ENCODE results near the gene RTL10.
A peak's percentile ranks its signal among the peaks of the same experiment; 100 is the strongest.

RTL10 gene

DNA sequence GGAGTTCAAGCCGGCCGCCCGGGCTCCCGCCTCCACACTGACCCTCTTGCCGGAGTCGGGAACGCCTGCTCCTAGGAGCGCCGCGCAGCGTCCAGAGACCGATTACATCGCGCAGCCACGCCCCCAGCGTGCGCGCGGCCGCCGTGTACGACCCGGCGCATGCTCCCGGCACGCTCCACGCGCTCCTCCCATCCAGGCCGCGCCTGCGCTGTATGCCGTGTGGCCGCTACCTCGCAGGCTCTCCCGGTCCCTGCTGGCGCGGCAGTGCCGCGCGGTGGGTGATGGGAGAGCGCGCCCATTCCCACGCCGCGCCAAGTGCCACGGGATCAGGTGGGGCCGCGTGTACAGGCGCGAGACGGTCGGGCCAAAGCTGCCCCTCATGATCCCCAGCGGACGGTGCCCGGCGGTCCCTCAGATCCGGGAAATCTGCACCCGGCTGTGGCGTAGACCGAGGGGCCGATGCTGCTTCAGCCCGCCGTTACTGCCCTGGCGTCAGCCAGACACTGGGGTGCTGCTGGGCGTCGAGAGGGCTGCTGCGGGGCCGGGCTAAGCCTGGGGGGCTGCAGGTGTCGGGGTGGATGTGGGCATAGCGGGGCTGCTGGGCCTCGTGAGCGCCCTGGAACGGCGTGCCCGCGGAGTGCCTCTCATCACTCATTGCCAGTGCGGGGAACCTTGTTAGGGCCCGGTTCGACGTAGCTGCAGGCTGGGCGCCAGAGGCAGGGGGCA lies at the start of gene RTL10, which contains the start of gene GNB1L:
TSS of gene RTL10 (minus strand) at position 97 of the 726 bp plus-strand sequence. CDS start 2,613 bp downstream, outside the sequence.
TSS of gene GNB1L (minus strand) at position 97 of the 726 bp plus-strand sequence. CDS start 33,519 bp downstream, outside the sequence.
- Histone ChIP-seq H3K4me3 (ENCODE audit: low read length in 2 of 2) (peak within 1 kb of the TSS; percentile 86 to 87), H3K9ac (ENCODE audit: low read depth in 1 of 2, low read length in 2 of 2) (peak within 1 kb of the TSS; percentile 84 to 88), H3K27ac (ENCODE audit: low read depth in 2 of 2, low read length in 2 of 2) (peak within 1 kb of the TSS; percentile 86 to 91), H3K9me3 (ENCODE audit: control insufficient read depth in 2 of 2, low read length in 2 of 2) (no peaks in the 10 kb centered on the region), H3K4me1 (ENCODE audit: control insufficient read depth in 2 of 2, insufficient read depth in 2 of 2, low read length in 2 of 2) (peaks cover 20 to 25% of the 10 kb centered on the region in 2 donors), H3K36me3 (ENCODE audit: control insufficient read depth in 2 of 2, insufficient read depth in 2 of 2, low read length in 2 of 2) (peaks cover 13 to 23% of the 10 kb centered on the region in 2 donors), H3K27me3 (ENCODE audit: control insufficient read depth in 2 of 2, insufficient read depth in 2 of 2, low read length in 2 of 2) (no peaks in the 10 kb centered on the region)

DNA sequence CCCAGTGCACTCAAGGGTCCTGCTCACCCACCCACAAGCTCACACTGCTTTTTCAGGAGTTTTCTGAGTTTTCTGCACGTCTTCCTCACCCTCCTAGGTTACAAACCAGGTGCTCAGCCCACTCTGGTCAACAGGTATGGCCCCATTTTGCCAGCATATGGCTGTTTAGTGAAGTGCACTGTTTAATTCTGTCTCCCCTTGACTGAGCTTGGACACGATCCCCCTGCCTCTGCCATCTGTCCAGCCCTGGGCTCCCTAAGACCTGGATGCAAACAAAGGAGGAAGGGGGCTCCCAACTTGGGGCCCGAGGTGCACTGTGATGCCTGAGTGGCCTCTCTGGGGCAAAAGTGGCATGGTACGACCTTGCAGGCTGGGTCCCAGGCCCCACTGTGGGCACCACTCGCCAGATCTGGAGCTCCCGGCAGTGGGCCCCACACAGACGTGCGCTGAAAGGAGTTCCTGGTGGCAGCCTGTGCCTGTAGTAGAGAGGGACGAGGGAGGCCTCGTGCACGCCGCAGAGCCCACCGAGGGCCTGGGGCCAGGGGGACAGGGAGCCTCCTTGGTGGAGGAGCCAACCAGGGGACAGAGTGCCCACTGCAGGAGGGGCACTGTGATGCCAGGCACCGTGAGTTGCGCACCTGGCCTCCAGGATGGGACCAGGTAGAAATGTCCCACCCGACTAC lies 49.6 kb upstream of the RTL10 start:
- Histone ChIP-seq H3K9me3 (ENCODE audit: control insufficient read depth in 2 of 2, low read length in 2 of 2) (no peaks in the 10 kb centered on the region), H3K36me3 (ENCODE audit: control insufficient read depth in 2 of 2, insufficient read depth in 2 of 2, low read length in 2 of 2) (no peaks in the 10 kb centered on the region), H3K4me3 (ENCODE audit: low read length in 2 of 2) (no peak overlapping the region), H3K9ac (ENCODE audit: low read depth in 1 of 2, low read length in 2 of 2) (no peak overlapping the region), H3K27ac (ENCODE audit: low read depth in 2 of 2, low read length in 2 of 2) (no peak overlapping the region), H3K4me1 (ENCODE audit: control insufficient read depth in 2 of 2, insufficient read depth in 2 of 2, low read length in 2 of 2) (peaks cover 9 to 12% of the 10 kb centered on the region in 2 donors), H3K27me3 (ENCODE audit: control insufficient read depth in 2 of 2, insufficient read depth in 2 of 2, low read length in 2 of 2) (no peaks in the 10 kb centered on the region)

- H3K36me3 ChIP-seq (ENCODE audit: control insufficient read depth in 2 of 2, insufficient read depth in 2 of 2, low read length in 2 of 2), result no peaks in the 10 kb centered on the region
- H3K9ac ChIP-seq (ENCODE audit: low read depth in 1 of 2, low read length in 2 of 2), result no peak overlapping the region
- H3K27me3 ChIP-seq (ENCODE audit: control insufficient read depth in 2 of 2, insufficient read depth in 2 of 2, low read length in 2 of 2), result no peaks in the 10 kb centered on the region
- no peak overlapping the region for H3K27ac ChIP-seq (ENCODE audit: low read depth in 2 of 2, low read length in 2 of 2)
- H3K9me3 ChIP-seq (ENCODE audit: control insufficient read depth in 2 of 2, low read length in 2 of 2), result no peaks in the 10 kb centered on the region
- H3K4me3 ChIP-seq (ENCODE audit: low read length in 2 of 2), result no peak overlapping the region
- H3K4me1 ChIP-seq (ENCODE audit: control insufficient read depth in 2 of 2, insufficient read depth in 2 of 2, low read length in 2 of 2), result peaks cover 9 to 12% of the 10 kb centered on the region in 2 donors
These were observed 48.8 kb upstream of the RTL10 start for GRCh38 chr22:19903513-19903912.

GRCh38 chr22:19903031-19903430 lies 48.4 kb upstream of the RTL10 start:
- Histone ChIP-seq H3K4me1 (ENCODE audit: control insufficient read depth in 2 of 2, insufficient read depth in 2 of 2, low read length in 2 of 2) (peaks cover 9 to 12% of the 10 kb centered on the region in 2 donors), H3K27me3 (ENCODE audit: control insufficient read depth in 2 of 2, insufficient read depth in 2 of 2, low read length in 2 of 2) (no peaks in the 10 kb centered on the region), H3K36me3 (ENCODE audit: control insufficient read depth in 2 of 2, insufficient read depth in 2 of 2, low read length in 2 of 2) (no peaks in the 10 kb centered on the region), H3K9ac (ENCODE audit: low read depth in 1 of 2, low read length in 2 of 2) (no peak overlapping the region), H3K27ac (ENCODE audit: low read depth in 2 of 2, low read length in 2 of 2) (no peak overlapping the region), H3K9me3 (ENCODE audit: control insufficient read depth in 2 of 2, low read length in 2 of 2) (no peaks in the 10 kb centered on the region), H3K4me3 (ENCODE audit: low read length in 2 of 2) (no peak overlapping the region)

DNA sequence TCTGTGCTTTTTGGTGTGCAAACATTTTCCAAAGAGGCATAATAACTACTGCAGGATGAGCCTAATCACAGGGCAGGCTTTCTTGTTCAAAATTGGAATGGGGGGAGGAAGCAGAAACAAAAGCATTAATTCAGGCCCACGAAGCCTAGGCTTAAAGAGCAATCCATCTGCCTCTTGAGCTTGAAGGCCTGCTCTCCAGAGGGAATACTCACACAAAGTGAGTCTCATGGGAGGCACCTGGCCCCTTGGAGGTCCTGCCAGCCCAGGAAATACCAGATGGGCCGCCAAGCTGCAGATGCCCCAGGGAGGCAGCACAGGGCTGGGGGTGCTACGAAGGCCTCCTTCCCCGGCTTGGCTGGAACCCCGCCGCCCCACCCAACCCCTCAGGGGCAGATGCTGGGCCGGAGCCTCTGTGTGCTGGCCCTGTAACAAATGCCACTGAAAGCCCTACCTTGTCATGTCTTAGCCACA lies 47.6 kb upstream of the RTL10 start:
- H3K9ac ChIP-seq (ENCODE audit: low read depth in 1 of 2, low read length in 2 of 2), result no peak overlapping the region
- no peak overlapping the region for H3K27ac ChIP-seq (ENCODE audit: low read depth in 2 of 2, low read length in 2 of 2)
- H3K9me3 ChIP-seq (ENCODE audit: control insufficient read depth in 2 of 2, low read length in 2 of 2), result no peaks in the 10 kb centered on the region
- H3K4me1 ChIP-seq (ENCODE audit: control insufficient read depth in 2 of 2, insufficient read depth in 2 of 2, low read length in 2 of 2), result peaks cover 9 to 12% of the 10 kb centered on the region in 2 donors
- H3K36me3 ChIP-seq (ENCODE audit: control insufficient read depth in 2 of 2, insufficient read depth in 2 of 2, low read length in 2 of 2), result peaks cover 0 to 3% of the 10 kb centered on the region in 2 donors
- H3K27me3 ChIP-seq (ENCODE audit: control insufficient read depth in 2 of 2, insufficient read depth in 2 of 2, low read length in 2 of 2), result no peaks in the 10 kb centered on the region
- no peak overlapping the region for H3K4me3 ChIP-seq (ENCODE audit: low read length in 2 of 2)

DNA sequence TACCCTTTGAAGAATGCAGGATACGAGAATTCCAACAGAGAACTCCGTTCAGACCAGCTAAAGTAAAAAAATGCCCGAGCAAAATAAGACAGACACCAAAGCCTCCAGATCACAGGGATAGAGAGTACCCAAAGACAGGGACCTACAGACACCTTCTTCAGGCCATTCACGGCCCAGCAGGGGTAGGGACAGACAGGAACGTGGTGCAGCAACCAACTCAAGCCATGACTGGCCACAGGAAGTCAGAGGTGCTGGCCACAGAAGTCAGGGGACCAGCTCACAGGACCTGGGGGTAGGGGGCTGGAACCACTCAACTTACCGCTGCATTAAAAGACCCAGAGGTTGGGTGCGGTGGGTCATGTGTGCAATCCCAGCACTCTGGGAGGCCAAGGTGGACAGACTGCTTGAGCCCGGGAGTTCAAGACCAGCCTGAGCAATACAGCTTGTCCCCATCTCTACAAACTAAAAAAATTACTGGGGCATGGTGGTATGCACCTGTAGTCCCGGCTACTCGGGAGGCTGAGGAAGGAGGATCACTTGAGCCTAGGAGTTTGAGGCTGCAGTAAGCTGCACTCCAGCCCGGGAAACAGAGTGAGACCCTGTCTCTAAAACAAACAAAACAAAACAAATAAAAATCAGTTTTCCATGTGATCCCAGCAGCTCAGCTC lies 47.0 kb upstream of the RTL10 start:
- no peaks in the 10 kb centered on the region for H3K9me3 ChIP-seq (ENCODE audit: control insufficient read depth in 2 of 2, low read length in 2 of 2)
- peaks cover 0 to 3% of the 10 kb centered on the region in 2 donors for H3K36me3 ChIP-seq (ENCODE audit: control insufficient read depth in 2 of 2, insufficient read depth in 2 of 2, low read length in 2 of 2)
- no peak overlapping the region for H3K4me3 ChIP-seq (ENCODE audit: low read length in 2 of 2)
- peaks cover 9 to 12% of the 10 kb centered on the region in 2 donors for H3K4me1 ChIP-seq (ENCODE audit: control insufficient read depth in 2 of 2, insufficient read depth in 2 of 2, low read length in 2 of 2)
- H3K27ac ChIP-seq (ENCODE audit: low read depth in 2 of 2, low read length in 2 of 2), result no peak overlapping the region
- no peak overlapping the region for H3K9ac ChIP-seq (ENCODE audit: low read depth in 1 of 2, low read length in 2 of 2)
- H3K27me3 ChIP-seq (ENCODE audit: control insufficient read depth in 2 of 2, insufficient read depth in 2 of 2, low read length in 2 of 2), result no peaks in the 10 kb centered on the region

- H3K27me3 ChIP-seq (ENCODE audit: control insufficient read depth in 2 of 2, insufficient read depth in 2 of 2, low read length in 2 of 2), result no peaks in the 10 kb centered on the region
- no peak overlapping the region for H3K4me3 ChIP-seq (ENCODE audit: low read length in 2 of 2)
- no peak overlapping the region for H3K27ac ChIP-seq (ENCODE audit: low read depth in 2 of 2, low read length in 2 of 2)
- H3K36me3 ChIP-seq (ENCODE audit: control insufficient read depth in 2 of 2, insufficient read depth in 2 of 2, low read length in 2 of 2), result peaks cover 0 to 3% of the 10 kb centered on the region in 2 donors
- H3K9ac ChIP-seq (ENCODE audit: low read depth in 1 of 2, low read length in 2 of 2), result no peak overlapping the region
- H3K9me3 ChIP-seq (ENCODE audit: control insufficient read depth in 2 of 2, low read length in 2 of 2), result no peaks in the 10 kb centered on the region
- peaks cover 9 to 12% of the 10 kb centered on the region in 2 donors for H3K4me1 ChIP-seq (ENCODE audit: control insufficient read depth in 2 of 2, insufficient read depth in 2 of 2, low read length in 2 of 2)
These were observed 46.2 kb upstream of the RTL10 start for GRCh38 chr22:19900707-19901436.

GRCh38 chr22:19898831-19899567 lies 44.3 kb upstream of the RTL10 start:
- Histone ChIP-seq H3K27ac (ENCODE audit: low read depth in 2 of 2, low read length in 2 of 2) (no peak overlapping the region), H3K9me3 (ENCODE audit: control insufficient read depth in 2 of 2, low read length in 2 of 2) (no peaks in the 10 kb centered on the region), H3K4me3 (ENCODE audit: low read length in 2 of 2) (no peak overlapping the region), H3K27me3 (ENCODE audit: control insufficient read depth in 2 of 2, insufficient read depth in 2 of 2, low read length in 2 of 2) (no peaks in the 10 kb centered on the region), H3K9ac (ENCODE audit: low read depth in 1 of 2, low read length in 2 of 2) (no peak overlapping the region), H3K4me1 (ENCODE audit: control insufficient read depth in 2 of 2, insufficient read depth in 2 of 2, low read length in 2 of 2) (peaks cover 9 to 12% of the 10 kb centered on the region in 2 donors), H3K36me3 (ENCODE audit: control insufficient read depth in 2 of 2, insufficient read depth in 2 of 2, low read length in 2 of 2) (peaks cover 0 to 7% of the 10 kb centered on the region in 2 donors)

GRCh38 chr22:19898145-19898544 lies 43.5 kb upstream of the RTL10 start:
- Histone ChIP-seq H3K36me3 (ENCODE audit: control insufficient read depth in 2 of 2, insufficient read depth in 2 of 2, low read length in 2 of 2) (peaks cover 0 to 7% of the 10 kb centered on the region in 2 donors), H3K4me3 (ENCODE audit: low read length in 2 of 2) (no peak overlapping the region), H3K4me1 (ENCODE audit: control insufficient read depth in 2 of 2, insufficient read depth in 2 of 2, low read length in 2 of 2) (peaks cover 9 to 12% of the 10 kb centered on the region in 2 donors), H3K9me3 (ENCODE audit: control insufficient read depth in 2 of 2, low read length in 2 of 2) (no peaks in the 10 kb centered on the region), H3K27ac (ENCODE audit: low read depth in 2 of 2, low read length in 2 of 2) (no peak overlapping the region), H3K9ac (ENCODE audit: low read depth in 1 of 2, low read length in 2 of 2) (no peak overlapping the region), H3K27me3 (ENCODE audit: control insufficient read depth in 2 of 2, insufficient read depth in 2 of 2, low read length in 2 of 2) (no peaks in the 10 kb centered on the region)

Data from mucosa of rectum (tissue), 2 donors.